HepG2 (cell line): ENCODE measurements around the gene CELF2.

Source experiments
- CBX1 ChIP-seq: IDR thresholded peaks from one replicate; pipeline ENCODE4 v1.6.1; 2016; ENCODE audit warnings: antibody characterized with exemption, low read depth
- CEBPB ChIP-seq: IDR thresholded peaks from 2 replicates; pipeline ENCODE4 v1.6.1; 2011; ENCODE audit warnings: low read depth, low read length, improper control_type of control experiment, borderline replicate concordance
- KDM5A ChIP-seq: fragments of 200-600 bp; sonication (generic); IDR thresholded peaks from 2 replicates; pipeline ENCODE4 v1.7.0; 2018; ENCODE audit warnings: antibody characterized with exemption, mild to moderate bottlenecking, low read length, borderline replicate concordance
- KLF6 ChIP-seq: IDR thresholded peaks from 2 replicates; pipeline ENCODE4 v1.8.0; 2016; ENCODE audit warnings: missing biosample characterization, missing genetic modification reagents
- KLF9 ChIP-seq: IDR thresholded peaks from 2 replicates; pipeline ENCODE4 v1.6.1; 2016; ENCODE audit warnings: low read depth
- STAT5B ChIP-seq: sonication (generic); formaldehyde crosslinking; IDR thresholded peaks from 2 replicates; pipeline ENCODE4 v1.4.0; 2020; ENCODE audit warnings: missing genetic modification reagents
- ZFY ChIP-seq: sonication (generic); formaldehyde crosslinking; IDR thresholded peaks from 2 replicates; pipeline ENCODE4 v1.4.0; 2020; ENCODE audit warnings: missing genetic modification reagents
- TF ChIP-seq, protein P1 (sequence below): sonication (generic); formaldehyde crosslinking; IDR thresholded peaks from 2 replicates; pipeline ENCODE4 v1.5.0; 2020; ENCODE audit warnings: missing genetic modification reagents
- TF ChIP-seq, protein P2 (sequence below): sonication (generic); formaldehyde crosslinking; IDR thresholded peaks from 2 replicates; pipeline ENCODE4 v1.5.0; 2020; ENCODE audit warnings: mild to moderate bottlenecking, missing genetic modification reagents, moderate library complexity

DNA sequence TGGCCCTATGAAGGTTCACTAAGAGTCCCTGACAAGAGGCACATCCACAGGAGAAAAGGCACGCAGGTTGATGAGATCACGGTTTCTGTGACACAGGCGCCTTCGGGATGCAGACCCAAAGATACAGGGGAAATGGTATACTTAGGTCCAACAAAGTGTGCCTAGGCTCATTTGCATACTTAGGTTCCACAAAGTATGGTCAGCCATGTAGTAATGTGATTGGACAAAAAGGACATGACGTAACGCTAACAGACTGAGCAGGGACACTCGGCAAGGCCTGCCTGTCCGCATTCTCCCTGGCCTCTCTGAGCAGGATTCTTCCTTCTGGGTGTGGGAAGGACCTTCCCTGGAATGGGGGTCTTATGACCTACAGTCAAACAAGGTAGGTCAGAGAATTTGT, 190.6 kb downstream of the CELF2 start:
- no peak for TF ChIP-seq CEBPB
- no peak for TF ChIP-seq KLF9 (CRISPR knock-in tag)
- no peak for TF ChIP-seq KLF6
- TF ChIP-seq CBX1 = no peak
- no peak for TF ChIP-seq STAT5B (CRISPR knock-in tag)
- TF ChIP-seq, protein P1, sequence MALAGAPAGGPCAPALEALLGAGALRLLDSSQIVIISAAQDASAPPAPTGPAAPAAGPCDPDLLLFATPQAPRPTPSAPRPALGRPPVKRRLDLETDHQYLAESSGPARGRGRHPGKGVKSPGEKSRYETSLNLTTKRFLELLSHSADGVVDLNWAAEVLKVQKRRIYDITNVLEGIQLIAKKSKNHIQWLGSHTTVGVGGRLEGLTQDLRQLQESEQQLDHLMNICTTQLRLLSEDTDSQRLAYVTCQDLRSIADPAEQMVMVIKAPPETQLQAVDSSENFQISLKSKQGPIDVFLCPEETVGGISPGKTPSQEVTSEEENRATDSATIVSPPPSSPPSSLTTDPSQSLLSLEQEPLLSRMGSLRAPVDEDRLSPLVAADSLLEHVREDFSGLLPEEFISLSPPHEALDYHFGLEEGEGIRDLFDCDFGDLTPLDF = no peak
- TF ChIP-seq, protein P2, sequence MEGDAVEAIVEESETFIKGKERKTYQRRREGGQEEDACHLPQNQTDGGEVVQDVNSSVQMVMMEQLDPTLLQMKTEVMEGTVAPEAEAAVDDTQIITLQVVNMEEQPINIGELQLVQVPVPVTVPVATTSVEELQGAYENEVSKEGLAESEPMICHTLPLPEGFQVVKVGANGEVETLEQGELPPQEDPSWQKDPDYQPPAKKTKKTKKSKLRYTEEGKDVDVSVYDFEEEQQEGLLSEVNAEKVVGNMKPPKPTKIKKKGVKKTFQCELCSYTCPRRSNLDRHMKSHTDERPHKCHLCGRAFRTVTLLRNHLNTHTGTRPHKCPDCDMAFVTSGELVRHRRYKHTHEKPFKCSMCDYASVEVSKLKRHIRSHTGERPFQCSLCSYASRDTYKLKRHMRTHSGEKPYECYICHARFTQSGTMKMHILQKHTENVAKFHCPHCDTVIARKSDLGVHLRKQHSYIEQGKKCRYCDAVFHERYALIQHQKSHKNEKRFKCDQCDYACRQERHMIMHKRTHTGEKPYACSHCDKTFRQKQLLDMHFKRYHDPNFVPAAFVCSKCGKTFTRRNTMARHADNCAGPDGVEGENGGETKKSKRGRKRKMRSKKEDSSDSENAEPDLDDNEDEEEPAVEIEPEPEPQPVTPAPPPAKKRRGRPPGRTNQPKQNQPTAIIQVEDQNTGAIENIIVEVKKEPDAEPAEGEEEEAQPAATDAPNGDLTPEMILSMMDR (CRISPR knock-in tag) = no peak
- no peak for TF ChIP-seq KDM5A
- no peak for TF ChIP-seq ZFY (CRISPR knock-in tag)
